ENCODE results near the gene BABAM2. TPM values are rescaled to one million over a fixed set of nuclear protein-coding genes. Genes with fewer than 3 reads are reported as not detected.
"Not testable (repeated sequence)": the region's sequence is repeated elsewhere in the genome, so short reads cannot be mapped to it uniquely, and the experiment has no call there.

Gene BABAM2
- total RNA-seq, 2 experiments from 2014 or later: 66.8 to 68.4 TPM

DNA sequence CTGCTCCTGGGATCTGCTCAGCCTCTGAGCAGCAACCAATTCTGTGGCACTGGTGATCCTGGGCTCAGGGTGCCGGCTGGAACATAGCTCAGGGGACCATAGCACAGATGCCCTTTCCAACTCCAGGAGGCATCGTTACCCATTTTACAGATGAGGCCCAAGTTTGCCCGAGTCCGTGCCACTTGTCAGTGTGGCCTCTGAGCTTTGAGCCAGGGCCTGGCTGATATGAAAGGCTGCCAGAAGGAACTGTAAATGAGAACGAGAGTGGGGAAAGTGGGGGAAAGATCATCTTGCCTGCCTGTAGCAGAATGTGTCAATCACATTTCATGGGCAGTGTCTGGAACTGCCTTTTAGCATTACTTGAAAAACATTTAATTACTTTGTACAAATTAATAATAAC, 478.8 kb downstream of the BABAM2 start:
- intact Hi-C loops (cut with micrococcal nuclease): no loop called here
- no peak for DNase-seq

DNA sequence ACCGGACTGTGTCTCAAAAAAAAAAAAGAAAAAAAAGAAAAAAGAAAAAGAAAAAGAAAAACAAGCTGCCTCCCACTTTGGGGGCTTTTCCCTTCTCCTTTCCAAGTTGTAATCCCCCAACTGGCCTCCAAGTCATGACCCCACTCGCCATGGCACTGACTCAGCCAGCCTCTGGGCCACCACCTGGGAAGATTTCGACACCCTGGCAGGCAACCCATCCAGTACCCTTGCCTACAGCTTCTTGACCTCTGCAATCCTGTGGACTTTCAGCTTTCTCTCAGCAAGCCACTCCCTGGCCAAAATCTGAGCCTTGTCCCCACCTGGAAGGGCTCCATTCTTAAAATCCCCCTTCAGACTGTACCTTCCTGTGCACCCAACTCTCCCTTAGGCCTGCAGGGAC, 479.8 kb downstream of the BABAM2 start:
- no peak for ATAC-seq
- Mint-ChIP-seq H3K9me3 (no peaks in the 10 kb centered on the region), H3K4me1 (ENCODE audit: low read depth) (peaks cover 23% of the 10 kb centered on the region), H3K4me3 (no peak overlapping the region), H3K36me3 (ENCODE audit: low read depth) (no peaks in the 10 kb centered on the region), H3K27ac (no peak overlapping the region), H3K27me3 (no peaks in the 10 kb centered on the region)
- ChIA-PET CTCF (interaction anchor here (0.9 kb wide), 1 partner anchor 12 kb away, joined by 3 read pairs; no protein-coding TSS in a partner anchor), POLR2A (no interaction called here)
- DNase-seq: no peak
- TF ChIP-seq, protein P1, sequence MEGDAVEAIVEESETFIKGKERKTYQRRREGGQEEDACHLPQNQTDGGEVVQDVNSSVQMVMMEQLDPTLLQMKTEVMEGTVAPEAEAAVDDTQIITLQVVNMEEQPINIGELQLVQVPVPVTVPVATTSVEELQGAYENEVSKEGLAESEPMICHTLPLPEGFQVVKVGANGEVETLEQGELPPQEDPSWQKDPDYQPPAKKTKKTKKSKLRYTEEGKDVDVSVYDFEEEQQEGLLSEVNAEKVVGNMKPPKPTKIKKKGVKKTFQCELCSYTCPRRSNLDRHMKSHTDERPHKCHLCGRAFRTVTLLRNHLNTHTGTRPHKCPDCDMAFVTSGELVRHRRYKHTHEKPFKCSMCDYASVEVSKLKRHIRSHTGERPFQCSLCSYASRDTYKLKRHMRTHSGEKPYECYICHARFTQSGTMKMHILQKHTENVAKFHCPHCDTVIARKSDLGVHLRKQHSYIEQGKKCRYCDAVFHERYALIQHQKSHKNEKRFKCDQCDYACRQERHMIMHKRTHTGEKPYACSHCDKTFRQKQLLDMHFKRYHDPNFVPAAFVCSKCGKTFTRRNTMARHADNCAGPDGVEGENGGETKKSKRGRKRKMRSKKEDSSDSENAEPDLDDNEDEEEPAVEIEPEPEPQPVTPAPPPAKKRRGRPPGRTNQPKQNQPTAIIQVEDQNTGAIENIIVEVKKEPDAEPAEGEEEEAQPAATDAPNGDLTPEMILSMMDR (IDR thresholded peaks at IDR 0.05): no peak
- intact Hi-C loops (cut with micrococcal nuclease): no loop called here

More for the DNA sequence above, 478.8 kb downstream of the BABAM2 start:
- TF ChIP-seq, protein P1 (IDR thresholded peaks at IDR 0.05): no peak
- peaks cover 32% of the 10 kb centered on the region for H3K4me1 Mint-ChIP-seq (ENCODE audit: low read depth)
- ChIA-PET POLR2A (interaction anchor here (0.6 to 0.9 kb wide), 3 partner anchors 11 to 535 kb away, joined by 3 read pairs; no protein-coding TSS in a partner anchor), CTCF (no interaction called here)
- H3K9me3 Mint-ChIP-seq: no peaks in the 10 kb centered on the region
- no peaks in the 10 kb centered on the region for H3K27me3 Mint-ChIP-seq
- no peak overlapping the region for H3K4me3 Mint-ChIP-seq
- no peak overlapping the region for H3K27ac Mint-ChIP-seq
- no peaks in the 10 kb centered on the region for H3K36me3 Mint-ChIP-seq (ENCODE audit: low read depth)
- ATAC-seq: no peak

DNA sequence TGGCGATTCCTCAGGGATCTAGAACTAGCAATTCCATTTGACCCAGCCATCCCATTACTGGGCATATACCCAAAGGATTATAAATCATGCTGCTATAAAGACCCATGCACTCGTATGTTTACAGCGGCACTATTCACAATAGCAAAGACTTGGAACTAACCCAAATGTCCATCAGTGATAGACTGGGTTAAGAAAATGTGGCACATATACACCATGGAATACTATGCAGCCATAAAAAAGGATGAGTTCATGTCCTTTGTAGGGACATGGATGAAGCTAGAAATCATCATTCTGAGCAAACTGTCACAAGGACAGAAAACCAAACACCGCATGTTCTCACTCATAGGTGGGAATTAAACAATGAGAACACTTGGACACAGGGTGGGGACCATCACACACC, 481.2 kb downstream of the BABAM2 start:
- H3K4me1 Mint-ChIP-seq (ENCODE audit: low read depth); ATAC-seq; H3K27ac Mint-ChIP-seq; H3K9me3 Mint-ChIP-seq; H3K27me3 Mint-ChIP-seq; H3K4me3 Mint-ChIP-seq; POLR2A ChIA-PET; intact Hi-C loops (cut with micrococcal nuclease); H3K36me3 Mint-ChIP-seq (ENCODE audit: low read depth); DNase-seq; CTCF ChIA-PET: not testable (repeated sequence)

DNA sequence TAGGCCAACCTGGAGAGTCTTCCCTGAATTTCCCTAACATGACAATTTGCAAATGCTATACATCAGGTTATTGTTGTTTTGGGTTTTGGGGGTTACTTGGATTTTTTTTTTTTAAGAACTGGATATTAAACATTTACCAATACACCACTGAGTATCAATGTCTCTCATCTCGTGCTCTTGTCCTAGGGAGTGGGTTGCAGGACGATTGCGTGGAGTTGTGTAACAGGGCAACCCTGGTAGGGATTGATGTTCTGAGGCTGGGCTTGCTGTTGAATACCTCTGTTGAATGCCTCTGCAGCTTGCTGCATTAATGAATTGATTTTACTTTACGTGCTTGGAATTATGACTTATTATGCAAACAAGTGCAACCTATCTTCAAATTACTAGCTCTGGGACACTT, 483.3 kb downstream of the BABAM2 start:
- no peak overlapping the region for H3K27ac Mint-ChIP-seq
- H3K27me3 Mint-ChIP-seq: no peaks in the 10 kb centered on the region
- ATAC-seq (no peak), DNase-seq (no peak)
- H3K4me3 Mint-ChIP-seq: no peak overlapping the region
- no peaks in the 10 kb centered on the region for H3K36me3 Mint-ChIP-seq (ENCODE audit: low read depth)
- intact Hi-C loops (cut with micrococcal nuclease): no loop called here
- H3K4me1 Mint-ChIP-seq (ENCODE audit: low read depth): peaks cover 5% of the 10 kb centered on the region
- TF ChIP-seq, protein P1 (IDR thresholded peaks at IDR 0.05): no peak
- H3K9me3 Mint-ChIP-seq: no peaks in the 10 kb centered on the region
- ChIA-PET POLR2A (interaction anchor here (0.6 kb wide), 1 partner anchor 741 kb away, joined by 3 read pairs; no protein-coding TSS in a partner anchor), CTCF (no interaction called here)

DNA sequence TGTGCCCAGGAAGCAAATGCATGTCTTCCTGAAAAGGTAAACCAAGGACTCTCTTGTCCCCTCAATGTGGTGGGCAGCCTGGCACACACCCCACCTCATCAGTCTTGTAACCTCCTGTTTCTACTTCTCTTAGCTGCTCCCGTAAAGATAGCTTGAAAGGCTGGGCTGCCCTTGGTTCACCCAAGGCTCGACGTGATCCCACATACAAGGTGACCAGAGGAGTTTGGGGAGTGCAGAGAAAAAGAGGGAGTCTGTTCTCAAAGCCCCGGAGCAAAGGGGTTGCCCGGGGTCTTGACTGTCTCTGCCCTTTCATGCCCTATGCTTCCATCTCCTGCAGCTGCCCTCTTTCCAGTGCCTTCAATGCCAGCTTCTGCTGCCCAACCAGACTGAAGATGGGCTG, 483.8 kb downstream of the BABAM2 start:
- no peak for ATAC-seq
- Mint-ChIP-seq H3K9me3 (no peaks in the 10 kb centered on the region), H3K4me1 (ENCODE audit: low read depth) (peaks cover 9% of the 10 kb centered on the region), H3K4me3 (no peak overlapping the region), H3K27me3 (no peaks in the 10 kb centered on the region), H3K36me3 (ENCODE audit: low read depth) (no peaks in the 10 kb centered on the region), H3K27ac (no peak overlapping the region)
- intact Hi-C loops (cut with micrococcal nuclease): no loop called here
- TF ChIP-seq, protein P1 (IDR thresholded peaks at IDR 0.05): no peak
- no peak for DNase-seq
- ChIA-PET POLR2A (no interaction called here), CTCF (no interaction called here)

DNA sequence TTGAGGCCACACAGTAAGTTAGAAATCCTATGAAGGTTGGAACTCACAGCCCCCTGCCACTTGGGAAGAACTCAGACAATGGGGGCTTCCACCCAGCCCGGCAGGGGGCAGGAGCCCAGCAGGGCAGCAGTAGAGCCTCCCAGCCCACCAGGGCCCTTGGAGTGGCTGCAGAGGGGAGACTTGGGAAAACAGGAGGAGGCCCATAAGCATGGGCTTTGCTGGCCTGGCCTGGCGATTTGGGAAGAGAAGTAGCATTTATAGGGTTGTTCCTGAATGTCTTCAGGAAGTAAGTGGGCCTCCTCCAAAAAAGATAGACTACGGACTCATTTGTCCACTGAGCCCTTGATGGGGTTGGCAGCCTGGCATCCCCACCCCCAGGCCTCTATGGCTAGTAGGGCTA, 484.7 kb downstream of the BABAM2 start:
- intact Hi-C loops (cut with micrococcal nuclease): no loop called here
- Mint-ChIP-seq H3K27ac (no peak overlapping the region), H3K4me3 (no peak overlapping the region), H3K27me3 (no peaks in the 10 kb centered on the region), H3K4me1 (ENCODE audit: low read depth) (peaks cover 14% of the 10 kb centered on the region), H3K36me3 (ENCODE audit: low read depth) (no peaks in the 10 kb centered on the region), H3K9me3 (no peaks in the 10 kb centered on the region)
- ChIA-PET CTCF (no interaction called here), POLR2A (interaction anchor here (0.9 kb wide), 1 partner anchor 21 kb away, joined by 4 read pairs; no protein-coding TSS in a partner anchor)
- TF ChIP-seq, protein P1 (IDR thresholded peaks at IDR 0.05): no peak
- ATAC-seq (no peak), DNase-seq (no peak)
